ENCODE results near the gene ZNF507.

DNA sequence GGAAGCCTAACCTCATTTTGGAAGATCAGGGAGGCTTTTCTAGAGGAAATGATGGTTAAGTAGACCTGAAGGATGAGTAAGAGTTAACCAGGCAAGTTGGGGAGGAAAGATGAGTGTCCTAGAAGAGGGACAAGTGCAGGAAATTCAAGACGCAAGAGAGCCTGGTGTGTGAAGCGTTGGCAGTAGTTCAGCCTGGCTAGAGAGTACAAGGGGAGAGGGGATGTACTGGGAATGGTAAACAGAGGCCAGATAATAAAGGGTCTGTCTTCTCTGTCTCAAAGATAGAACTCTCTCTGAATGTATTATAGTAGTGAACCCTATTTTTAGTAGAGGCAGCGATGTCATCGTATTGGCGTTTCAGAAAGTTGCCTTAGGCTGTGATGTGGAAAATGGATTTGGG lies 69.8 kb downstream of the ZNF507 start:
- no peak for TF ChIP-seq ZNF274 (IDR thresholded peaks at IDR 0.05; ENCODE audit: low read depth, low read length)
- TF ChIP-seq YY1 (IDR thresholded peaks at IDR 0.05; ENCODE audit: insufficient read depth, insufficient read length), result no peak
- TF ChIP-seq SUZ12 (IDR thresholded peaks at IDR 0.05; ENCODE audit: extremely low read depth, insufficient read depth, insufficient read length), result no peak

All from NT2/D1 (cell line).